HepG2 (cell line): ENCODE measurements around the gene AMN. TPM values are rescaled to one million over a fixed set of nuclear protein-coding genes. Genes with fewer than 3 reads are reported as not detected.
A peak's percentile ranks its signal among the peaks of the same experiment; 100 is the strongest.

Experiments used
- AGO2 ChIP-seq: fragments of 200-400 bp; formaldehyde crosslinking; optimal IDR thresholded peaks from 2 replicates; pipeline ENCODE3; 2017; ENCODE audit warnings: mild to moderate bottlenecking, low read depth, low read length, moderate library complexity
- CEBPB ChIP-seq: IDR thresholded peaks from 2 replicates; pipeline ENCODE4 v1.6.1; 2011; ENCODE audit warnings: low read depth, low read length, improper control_type of control experiment, borderline replicate concordance
- GPN1 ChIP-seq: sonication (generic); formaldehyde crosslinking; IDR thresholded peaks from 2 replicates; pipeline ENCODE4 v1.5.1; 2020; ENCODE audit warnings: missing genetic modification reagents, borderline replicate concordance
- HNRNPL ChIP-seq: fragments of 200-400 bp; formaldehyde crosslinking; IDR thresholded peaks from 2 replicates; pipeline ENCODE4 v1.6.1; 2017; ENCODE audit warnings: mild to moderate bottlenecking, low read depth, low read length
- HOXA3 ChIP-seq: sonication (generic); formaldehyde crosslinking; IDR thresholded peaks from 2 replicates; pipeline ENCODE4 v1.5.0; 2020; ENCODE audit warnings: missing genetic modification reagents
- HOXA9 ChIP-seq: sonication (generic); formaldehyde crosslinking; IDR thresholded peaks from 2 replicates; pipeline ENCODE4 v1.8.1; 2022; ENCODE audit warnings: missing genetic modification reagents, mild to moderate bottlenecking, moderate library complexity, borderline replicate concordance
- HOXD1 ChIP-seq: sonication (generic); formaldehyde crosslinking; IDR thresholded peaks from 2 replicates; pipeline ENCODE4 v1.5.0; 2020; ENCODE audit warnings: missing genetic modification reagents
- NCOA1 ChIP-seq: sonication (generic); formaldehyde crosslinking; IDR thresholded peaks from 2 replicates; pipeline ENCODE4 v1.9.0; 2021; ENCODE audit warnings: missing genetic modification reagents
- NR2C2 ChIP-seq: sonication (generic); formaldehyde crosslinking; IDR thresholded peaks from 2 replicates; pipeline ENCODE4 v1.4.0; 2020; ENCODE audit warnings: missing genetic modification reagents, mild to moderate bottlenecking, moderate library complexity, borderline replicate concordance
- RCOR2 ChIP-seq: IDR thresholded peaks from 2 replicates; pipeline ENCODE4 v1.6.1; 2016; ENCODE audit warnings: missing biosample characterization, missing genetic modification reagents
- REPIN1 ChIP-seq: sonication (generic); formaldehyde crosslinking; IDR thresholded peaks from 2 replicates; pipeline ENCODE4 v1.8.0; 2022; ENCODE audit warnings: missing genetic modification reagents, low read depth, mild to moderate bottlenecking, borderline replicate concordance
- ZBTB38 ChIP-seq: sonication (generic); formaldehyde crosslinking; IDR thresholded peaks from 2 replicates; pipeline ENCODE4 v1.5.1; 2020; ENCODE audit warnings: mild to moderate bottlenecking, missing genetic modification reagents
- ZNF296 ChIP-seq: sonication (generic); formaldehyde crosslinking; conservative IDR thresholded peaks from 2 replicates; pipeline ENCODE4 v1.5.0; 2020; ENCODE audit warnings: mild to moderate bottlenecking, missing genetic modification reagents
- ZNF567 ChIP-seq: sonication (generic); formaldehyde crosslinking; IDR thresholded peaks from 2 replicates; pipeline ENCODE4 v1.8.1; 2023; ENCODE audit warnings: mild to moderate bottlenecking, missing genetic modification reagents, borderline replicate concordance
- polyA plus RNA-seq, 8 experiments: library from polyadenylated mRNA; depleted of rRNA in 3 of 8; stranded (reverse) in 7 of 8; unstranded in 1 of 8; fragments of >200 nt; fragmentation: Illumina TruSeq in 4 of 8; extraction: Trizol in 4 of 8; gene quantifications; 2 replicates each; pipeline versions ENCODE4 v1.2.1 to v1.2.3, GENCODE V29; 2011 to 2016; ENCODE audit warnings: low read depth in 4 of 8, missing spikeins in 1 of 8, mixed read lengths in 1 of 8; ENCODE audit not compliant: insufficient read depth in 1 of 8
- total RNA-seq, 5 experiments: library from RNA; depleted of rRNA; stranded (reverse); fragments of >200 nt; fragmentation: Illumina TruSeq; extraction: Trizol; gene quantifications; 2 replicates each; pipeline ENCODE4 v1.2.3, GENCODE V29; 2016; ENCODE audit warnings: low read depth in 1 of 5
- TF ChIP-seq, protein P1 (sequence below): sonication (generic); formaldehyde crosslinking; IDR thresholded peaks from 2 replicates; pipeline ENCODE4 v1.4.0; 2020; ENCODE audit warnings: low read depth, mild to moderate bottlenecking, missing genetic modification reagents
- TF ChIP-seq, protein P2 (sequence below): sonication (generic); IDR thresholded peaks from 2 replicates; pipeline ENCODE4 v1.6.1; 2016; ENCODE audit warnings: low read depth, borderline replicate concordance
- TF ChIP-seq, protein P3 (sequence below): IDR thresholded peaks from 2 replicates; pipeline ENCODE4 v1.6.1; 2016; ENCODE audit warnings: mild to moderate bottlenecking, missing biosample characterization, missing genetic modification reagents
- TF ChIP-seq, protein P4 (sequence below): sonication (generic); formaldehyde crosslinking; IDR thresholded peaks from 2 replicates; pipeline ENCODE4 v1.4.0; 2020; ENCODE audit warnings: missing genetic modification reagents
- TF ChIP-seq, protein P5 (sequence below): sonication (generic); formaldehyde crosslinking; IDR thresholded peaks from 2 replicates; pipeline ENCODE4 v1.8.1; 2023; ENCODE audit warnings: missing genetic modification reagents, mild to moderate bottlenecking, borderline replicate concordance
- TF ChIP-seq, protein P6 (sequence below): sonication (generic); formaldehyde crosslinking; IDR thresholded peaks from 2 replicates; pipeline ENCODE4 v1.4.0; 2020; ENCODE audit warnings: missing genetic modification reagents
- TF ChIP-seq, protein P7 (sequence below): sonication (generic); formaldehyde crosslinking; IDR thresholded peaks from 2 replicates; pipeline ENCODE4 v1.8.1; 2023; ENCODE audit warnings: mild to moderate bottlenecking, inconsistent platforms, moderate library complexity, missing genetic modification reagents, borderline replicate concordance

The AMN gene
- total and polyA plus RNA-seq, 2 of the 13 experiments (the other 11 are each of a cell fraction or from before 2014, with no cell fraction given) = 9.8 to 33.1 TPM

DNA sequence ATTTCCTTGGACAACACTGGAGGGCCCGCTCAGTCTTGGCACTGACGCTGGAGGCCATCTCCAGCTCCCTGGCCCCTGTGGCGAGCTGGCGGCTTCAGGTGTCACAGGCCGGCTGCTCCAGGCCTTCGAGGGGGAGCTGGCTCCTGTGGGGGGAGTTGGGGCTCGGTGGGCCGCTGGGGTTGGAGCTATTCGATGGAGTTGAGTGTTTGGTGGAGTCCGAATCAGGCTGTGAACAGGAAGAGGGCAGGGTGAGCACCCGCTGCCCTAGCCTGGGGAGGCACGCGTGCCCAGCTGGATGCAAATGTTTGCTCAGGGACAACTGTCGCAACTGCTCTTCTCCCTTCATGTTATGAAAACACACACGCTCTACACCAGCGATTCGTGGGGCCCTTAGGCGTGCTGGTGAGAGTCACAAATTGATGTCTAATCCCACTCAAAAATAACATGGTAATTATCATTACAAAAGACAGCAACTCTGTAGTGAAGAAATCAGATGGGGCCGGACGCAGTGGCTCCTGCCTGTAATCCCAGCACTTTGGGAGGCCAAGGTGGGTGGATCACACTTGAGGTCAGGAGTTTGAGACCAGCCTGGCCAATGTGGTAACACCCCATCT lies 11.3 kb downstream of the AMN start (continued):
- TF ChIP-seq, protein P1, sequence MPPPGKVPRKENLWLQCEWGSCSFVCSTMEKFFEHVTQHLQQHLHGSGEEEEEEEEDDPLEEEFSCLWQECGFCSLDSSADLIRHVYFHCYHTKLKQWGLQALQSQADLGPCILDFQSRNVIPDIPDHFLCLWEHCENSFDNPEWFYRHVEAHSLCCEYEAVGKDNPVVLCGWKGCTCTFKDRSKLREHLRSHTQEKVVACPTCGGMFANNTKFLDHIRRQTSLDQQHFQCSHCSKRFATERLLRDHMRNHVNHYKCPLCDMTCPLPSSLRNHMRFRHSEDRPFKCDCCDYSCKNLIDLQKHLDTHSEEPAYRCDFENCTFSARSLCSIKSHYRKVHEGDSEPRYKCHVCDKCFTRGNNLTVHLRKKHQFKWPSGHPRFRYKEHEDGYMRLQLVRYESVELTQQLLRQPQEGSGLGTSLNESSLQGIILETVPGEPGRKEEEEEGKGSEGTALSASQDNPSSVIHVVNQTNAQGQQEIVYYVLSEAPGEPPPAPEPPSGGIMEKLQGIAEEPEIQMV (CRISPR knock-in tag) = no peak
- TF ChIP-seq REPIN1 (CRISPR knock-in tag) (no peak), GPN1 (CRISPR knock-in tag) (no peak), ZBTB38 (CRISPR knock-in tag) (peak; percentile 48; the same call in 1 of the 2 replicates), ZNF567 (no peak), RCOR2 (CRISPR knock-in tag) (no peak), CEBPB (peak; percentile 46; the same call in 1 of the 2 replicates), HOXA3 (CRISPR knock-in tag) (0 out of 2 replicates have a peak, but pooled peaks have one; percentile 29), NR2C2 (CRISPR knock-in tag) (no peak), NCOA1 (CRISPR knock-in tag) (no peak), HOXA9 (CRISPR knock-in tag) (no peak), HNRNPL (0 out of 2 replicates have a peak, but pooled peaks have one; percentile 30), ZNF296 (CRISPR knock-in tag) (no peak), AGO2 (peak; percentile 60), HOXD1 (no peak)
- TF ChIP-seq, protein P2, sequence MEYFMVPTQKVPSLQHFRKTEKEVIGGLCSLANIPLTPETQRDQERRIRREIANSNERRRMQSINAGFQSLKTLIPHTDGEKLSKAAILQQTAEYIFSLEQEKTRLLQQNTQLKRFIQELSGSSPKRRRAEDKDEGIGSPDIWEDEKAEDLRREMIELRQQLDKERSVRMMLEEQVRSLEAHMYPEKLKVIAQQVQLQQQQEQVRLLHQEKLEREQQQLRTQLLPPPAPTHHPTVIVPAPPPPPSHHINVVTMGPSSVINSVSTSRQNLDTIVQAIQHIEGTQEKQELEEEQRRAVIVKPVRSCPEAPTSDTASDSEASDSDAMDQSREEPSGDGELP = peak; percentile 19; the same call in 1 of the 2 replicates
- TF ChIP-seq, protein P3, sequence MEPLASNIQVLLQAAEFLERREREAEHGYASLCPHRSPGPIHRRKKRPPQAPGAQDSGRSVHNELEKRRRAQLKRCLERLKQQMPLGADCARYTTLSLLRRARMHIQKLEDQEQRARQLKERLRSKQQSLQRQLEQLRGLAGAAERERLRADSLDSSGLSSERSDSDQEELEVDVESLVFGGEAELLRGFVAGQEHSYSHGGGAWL (CRISPR knock-in tag) = no peak
- TF ChIP-seq, protein P4, sequence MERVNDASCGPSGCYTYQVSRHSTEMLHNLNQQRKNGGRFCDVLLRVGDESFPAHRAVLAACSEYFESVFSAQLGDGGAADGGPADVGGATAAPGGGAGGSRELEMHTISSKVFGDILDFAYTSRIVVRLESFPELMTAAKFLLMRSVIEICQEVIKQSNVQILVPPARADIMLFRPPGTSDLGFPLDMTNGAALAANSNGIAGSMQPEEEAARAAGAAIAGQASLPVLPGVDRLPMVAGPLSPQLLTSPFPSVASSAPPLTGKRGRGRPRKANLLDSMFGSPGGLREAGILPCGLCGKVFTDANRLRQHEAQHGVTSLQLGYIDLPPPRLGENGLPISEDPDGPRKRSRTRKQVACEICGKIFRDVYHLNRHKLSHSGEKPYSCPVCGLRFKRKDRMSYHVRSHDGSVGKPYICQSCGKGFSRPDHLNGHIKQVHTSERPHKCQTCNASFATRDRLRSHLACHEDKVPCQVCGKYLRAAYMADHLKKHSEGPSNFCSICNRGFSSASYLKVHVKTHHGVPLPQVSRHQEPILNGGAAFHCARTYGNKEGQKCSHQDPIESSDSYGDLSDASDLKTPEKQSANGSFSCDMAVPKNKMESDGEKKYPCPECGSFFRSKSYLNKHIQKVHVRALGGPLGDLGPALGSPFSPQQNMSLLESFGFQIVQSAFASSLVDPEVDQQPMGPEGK = peak; percentile 22; the same call in 1 of the 2 replicates
- TF ChIP-seq, protein P5, sequence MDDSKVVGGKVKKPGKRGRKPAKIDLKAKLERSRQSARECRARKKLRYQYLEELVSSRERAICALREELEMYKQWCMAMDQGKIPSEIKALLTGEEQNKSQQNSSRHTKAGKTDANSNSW (CRISPR knock-in tag) = no peak
- TF ChIP-seq, protein P6, sequence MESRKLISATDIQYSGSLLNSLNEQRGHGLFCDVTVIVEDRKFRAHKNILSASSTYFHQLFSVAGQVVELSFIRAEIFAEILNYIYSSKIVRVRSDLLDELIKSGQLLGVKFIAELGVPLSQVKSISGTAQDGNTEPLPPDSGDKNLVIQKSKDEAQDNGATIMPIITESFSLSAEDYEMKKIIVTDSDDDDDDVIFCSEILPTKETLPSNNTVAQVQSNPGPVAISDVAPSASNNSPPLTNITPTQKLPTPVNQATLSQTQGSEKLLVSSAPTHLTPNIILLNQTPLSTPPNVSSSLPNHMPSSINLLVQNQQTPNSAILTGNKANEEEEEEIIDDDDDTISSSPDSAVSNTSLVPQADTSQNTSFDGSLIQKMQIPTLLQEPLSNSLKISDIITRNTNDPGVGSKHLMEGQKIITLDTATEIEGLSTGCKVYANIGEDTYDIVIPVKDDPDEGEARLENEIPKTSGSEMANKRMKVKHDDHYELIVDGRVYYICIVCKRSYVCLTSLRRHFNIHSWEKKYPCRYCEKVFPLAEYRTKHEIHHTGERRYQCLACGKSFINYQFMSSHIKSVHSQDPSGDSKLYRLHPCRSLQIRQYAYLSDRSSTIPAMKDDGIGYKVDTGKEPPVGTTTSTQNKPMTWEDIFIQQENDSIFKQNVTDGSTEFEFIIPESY = peak; percentile 81
- TF ChIP-seq, protein P7, sequence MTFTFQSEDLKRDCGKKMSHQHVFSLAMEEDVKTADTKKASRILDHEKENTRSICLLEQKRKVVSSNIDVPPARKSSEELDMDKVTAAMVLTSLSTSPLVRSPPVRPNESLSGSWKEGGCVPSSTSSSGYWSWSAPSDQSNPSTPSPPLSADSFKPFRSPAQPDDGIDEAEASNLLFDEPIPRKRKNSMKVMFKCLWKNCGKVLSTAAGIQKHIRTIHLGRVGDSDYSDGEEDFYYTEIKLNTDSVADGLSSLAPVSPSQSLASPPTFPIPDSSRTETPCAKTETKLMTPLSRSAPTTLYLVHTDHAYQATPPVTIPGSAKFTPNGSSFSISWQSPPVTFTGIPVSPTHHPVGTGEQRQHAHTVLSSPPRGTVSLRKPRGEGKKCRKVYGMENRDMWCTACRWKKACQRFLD (CRISPR knock-in tag) = no peak
- TF ChIP-seq, all 625 proteins: peak for 9
